Stimulated activated CD4-positive, alpha-beta T cell treated with anti-CD3 and anti-CD28 coated beads, Interleukin-1b, Interleukin-23, amount 100 ng/mL, for 1 hour (primary cell): ENCODE results near the gene WDTC1.

Experiments
- DNase-seq, 2 donors: peaks; one replicate each; pipeline ENCODE4 v3.0.0-alpha.2; 2020; ENCODE audit warnings: low read depth in 2 of 2

Gene WDTC1

DNA sequence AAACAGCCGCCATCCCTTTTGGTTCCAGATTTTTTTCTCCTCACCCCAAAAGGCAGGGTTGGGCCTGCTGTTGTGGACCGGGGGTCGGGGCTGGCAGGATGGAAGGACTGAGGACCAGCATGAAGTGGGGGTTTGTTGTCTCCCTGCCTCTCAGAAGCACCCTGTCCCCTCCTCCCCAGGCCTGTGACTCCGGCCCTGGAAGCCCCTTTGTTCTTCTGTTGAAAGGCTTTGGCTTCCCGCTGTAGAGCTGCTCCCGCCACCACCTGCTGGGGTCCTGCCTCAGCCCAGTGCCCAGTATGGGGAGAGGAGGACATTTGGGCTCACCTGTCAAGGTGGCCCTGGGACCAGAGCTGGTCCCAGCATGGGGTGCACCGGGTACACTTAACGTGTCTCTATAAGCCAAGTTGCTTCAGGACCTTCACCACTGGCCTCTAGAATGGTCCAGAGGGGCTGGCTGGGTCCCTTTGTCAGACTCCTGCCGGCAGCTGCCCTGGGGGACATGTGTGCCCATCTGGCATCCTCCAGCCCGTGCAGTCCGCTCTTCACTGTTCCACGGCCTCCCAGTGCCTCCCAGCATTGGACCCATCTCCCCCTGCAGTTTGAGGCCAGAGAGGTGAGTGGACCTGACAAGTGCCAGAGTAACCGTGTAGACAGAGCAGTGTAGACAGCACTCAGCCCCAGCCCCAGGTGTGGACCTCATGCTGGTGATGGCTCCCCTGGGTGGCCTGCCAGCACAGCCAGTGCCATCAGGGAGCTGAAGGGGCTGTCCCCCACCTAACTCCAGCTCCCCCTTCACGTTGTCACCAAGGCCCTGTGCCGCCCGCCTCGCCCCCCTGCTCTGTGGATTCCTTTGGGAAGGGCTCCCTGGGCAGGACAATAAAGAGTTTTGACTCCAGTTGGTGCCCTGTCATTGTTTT lies 101.3 kb downstream of the WDTC1 start:
- DNase-seq, result no peak

DNA sequence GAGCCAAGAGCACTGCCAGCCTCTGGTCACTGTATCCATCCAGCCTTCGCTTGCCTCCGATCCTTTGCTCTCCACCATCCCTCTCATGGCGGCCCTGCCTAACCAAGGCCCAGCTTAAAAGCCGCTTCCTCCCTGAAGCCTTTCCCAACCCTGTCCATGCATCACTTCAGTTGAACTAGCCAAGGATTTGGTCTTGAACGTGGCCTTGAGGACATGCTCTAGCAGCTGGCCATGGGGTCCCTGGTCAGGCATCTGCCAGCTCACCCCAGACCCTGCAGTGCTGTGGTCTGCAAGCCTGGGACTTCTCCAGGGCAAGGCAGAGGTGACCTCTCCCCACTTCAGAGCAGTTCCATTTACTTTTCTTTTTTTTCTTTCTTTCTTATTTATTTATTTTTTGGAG lies 102.3 kb downstream of the WDTC1 start:
- no peak for DNase-seq

DNA sequence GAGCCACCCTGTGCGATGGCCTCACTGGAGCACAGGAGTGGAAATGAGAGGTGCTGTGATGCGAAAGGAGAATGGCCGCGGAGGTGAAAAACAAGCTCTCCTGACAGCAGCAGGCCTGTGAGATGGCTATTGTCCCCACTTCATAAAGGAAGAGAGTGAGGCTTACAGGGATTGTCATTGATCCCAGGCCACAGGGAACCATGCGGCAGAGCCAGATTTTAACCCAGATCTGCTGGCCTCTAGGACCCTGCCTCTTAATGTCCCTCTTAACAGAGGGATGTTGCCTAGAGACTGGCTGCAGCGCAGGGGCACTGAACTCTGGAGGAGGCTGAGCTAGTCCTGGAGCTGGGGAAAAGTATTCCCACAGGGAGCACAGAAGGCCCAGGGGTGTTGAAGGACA lies 104.3 kb downstream of the WDTC1 start:
- DNase-seq, result no peak

DNA sequence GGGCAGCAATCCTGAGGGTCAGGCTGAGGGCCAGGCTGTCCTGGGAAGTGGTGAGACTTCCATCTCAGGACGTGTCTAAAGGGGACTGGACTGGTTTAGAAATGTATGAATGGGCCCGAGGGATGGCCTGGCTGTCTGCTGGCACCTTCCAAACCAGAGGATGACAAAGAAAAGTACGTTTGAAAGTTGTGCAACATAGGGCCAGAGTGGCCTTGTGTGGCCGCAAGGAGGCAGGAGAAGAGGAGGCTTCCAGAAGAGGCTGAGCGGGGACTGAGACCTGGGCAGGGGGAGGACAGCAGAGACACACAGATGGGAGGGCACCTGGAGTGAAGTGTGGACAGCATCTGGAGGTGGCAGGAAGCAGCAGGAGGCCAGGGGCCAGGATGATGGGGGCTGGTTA lies 104.8 kb downstream of the WDTC1 start:
- no peak for DNase-seq

DNA sequence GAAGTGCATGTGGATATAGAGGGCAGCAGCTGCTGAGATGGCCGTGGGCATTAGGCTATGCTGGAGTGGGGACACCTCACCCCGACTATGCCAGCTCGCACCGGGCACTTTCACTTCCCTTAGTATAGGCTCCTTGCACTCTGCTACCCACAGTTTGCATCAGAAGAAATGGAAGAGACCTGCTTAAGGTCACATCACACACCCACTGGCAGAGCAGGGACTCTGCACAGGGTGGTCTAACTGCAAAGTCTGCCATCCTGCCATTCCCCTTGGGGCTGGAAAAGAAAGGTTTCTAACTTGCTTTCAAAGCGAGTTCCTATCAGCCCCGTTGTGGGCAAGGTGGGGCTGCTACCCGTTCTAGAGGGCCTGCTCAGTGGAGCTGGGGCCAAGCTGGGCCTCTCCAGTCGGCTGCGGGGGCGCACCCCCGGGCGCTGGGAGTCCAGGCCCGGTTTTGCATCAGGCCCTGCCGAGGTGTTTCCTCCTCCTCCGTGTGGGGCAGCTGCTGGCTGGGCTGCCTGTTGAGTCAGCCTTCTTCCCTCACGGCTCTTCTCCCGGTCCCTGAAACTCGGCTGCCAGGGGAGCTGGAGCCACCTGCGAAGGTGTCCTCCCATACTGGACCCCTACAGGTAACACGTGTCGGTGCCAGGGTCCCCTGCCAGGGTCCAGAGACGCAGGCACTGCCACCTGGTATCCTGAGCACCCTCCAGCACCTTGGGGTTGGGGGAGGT lies 107.3 kb downstream of the WDTC1 start, which contains the start of gene SYTL1:
SYTL1 (plus strand) TSS at position 498 of the 728 bp plus-strand sequence. CDS start 3,313 bp downstream, outside the sequence.
- DNase-seq, result no peak

DNA sequence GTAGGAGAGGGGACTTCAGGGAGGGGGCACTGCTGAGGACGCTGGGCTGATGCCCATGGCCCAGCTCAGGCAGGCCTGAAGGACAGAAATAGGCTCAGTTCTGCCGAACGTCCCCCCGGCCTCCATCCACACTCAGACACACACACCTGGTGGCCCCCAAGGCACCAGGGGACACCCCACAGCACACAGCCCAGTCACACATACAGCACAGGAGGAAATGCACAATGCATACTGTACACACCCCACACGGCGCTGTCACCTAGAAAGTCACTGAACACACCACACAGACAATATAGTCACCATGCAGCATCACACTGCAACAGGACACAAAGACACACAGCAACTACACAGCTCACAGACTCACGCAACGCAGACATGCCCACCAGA lies 108.0 kb downstream of the WDTC1 start:
- no peak for DNase-seq

DNA sequence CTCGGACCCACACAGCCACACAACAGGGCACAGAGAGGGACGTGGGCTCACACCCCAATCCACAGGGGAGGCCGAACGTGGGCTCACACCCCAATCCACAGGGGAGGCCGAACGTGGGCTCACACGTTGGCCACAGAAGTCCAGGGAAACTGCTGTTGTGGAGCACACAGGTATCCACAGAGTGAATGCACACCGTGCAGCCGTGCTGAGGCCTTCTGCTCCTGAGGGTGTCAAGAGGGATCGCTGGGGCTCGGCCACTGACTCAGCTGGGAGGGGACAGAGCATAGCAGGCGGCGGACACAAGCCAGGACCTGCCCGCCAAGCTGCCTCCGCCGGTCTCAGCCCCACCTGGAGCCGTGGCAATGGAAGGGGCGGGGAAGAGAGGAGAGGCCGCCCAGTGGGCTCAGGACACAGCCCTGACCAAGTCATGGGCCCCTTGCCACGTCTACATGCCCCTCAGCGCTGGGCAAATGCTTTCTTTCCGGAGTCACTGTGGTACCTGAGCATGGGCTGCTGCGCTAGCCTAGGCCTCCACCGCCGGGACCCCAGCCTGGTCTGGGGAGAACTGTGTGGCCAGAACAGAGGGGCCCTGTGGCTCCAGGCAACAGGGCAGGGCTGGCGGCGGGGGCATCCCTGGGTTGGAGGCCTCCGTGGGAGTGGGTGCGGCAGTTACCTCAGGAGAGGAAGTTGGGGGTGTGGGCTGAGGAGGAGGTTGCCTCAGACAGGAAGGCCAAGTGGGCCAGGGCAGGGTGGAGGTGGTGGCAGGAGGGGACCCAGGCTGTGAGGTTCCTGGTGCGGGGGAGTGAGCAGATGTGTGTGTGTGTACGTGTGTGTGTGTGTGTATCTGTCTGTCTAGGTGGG lies 108.6 kb downstream of the WDTC1 start:
- DNase-seq, result peak in 1 of 2 donors; percentile 57

DNA sequence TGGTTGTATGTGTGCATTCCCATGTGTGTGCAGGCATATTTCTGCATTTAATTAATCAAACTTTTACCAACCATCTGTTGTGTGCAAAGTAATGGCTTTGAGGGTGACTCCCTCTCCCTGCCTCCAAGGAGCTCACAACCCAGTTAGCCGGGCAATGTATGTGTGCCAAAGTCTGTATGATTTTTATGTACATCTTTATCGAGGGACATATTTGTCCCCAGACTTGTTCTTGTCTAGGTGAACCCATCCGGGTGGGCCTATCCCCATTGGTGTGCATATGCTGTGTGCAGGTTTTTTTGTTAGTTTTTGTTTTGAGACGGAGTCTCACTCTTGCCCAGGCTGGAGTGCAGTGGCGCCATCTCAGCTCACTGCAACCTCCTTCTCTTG lies 109.2 kb downstream of the WDTC1 start:
- no peak for DNase-seq

DNA sequence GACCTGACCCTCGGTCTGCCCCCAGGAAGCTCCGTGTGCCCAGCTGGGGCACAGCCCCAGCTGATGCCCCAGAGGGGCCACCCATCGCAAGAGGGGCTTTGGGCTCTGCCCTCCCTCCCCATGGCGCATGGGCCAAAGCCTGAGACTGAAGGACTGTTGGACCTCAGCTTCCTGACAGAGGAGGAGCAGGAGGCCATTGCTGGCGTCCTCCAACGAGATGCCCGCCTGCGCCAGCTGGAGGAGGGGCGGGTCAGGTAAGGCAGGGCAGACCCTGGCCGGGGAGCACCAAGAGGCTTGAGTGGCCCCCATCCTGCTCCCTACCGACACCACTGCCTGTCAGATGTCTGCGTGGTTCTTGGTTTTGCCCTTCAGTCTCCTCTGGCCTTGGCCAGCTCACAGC lies 110.8 kb downstream of the WDTC1 start:
- DNase-seq, result no peak

DNA sequence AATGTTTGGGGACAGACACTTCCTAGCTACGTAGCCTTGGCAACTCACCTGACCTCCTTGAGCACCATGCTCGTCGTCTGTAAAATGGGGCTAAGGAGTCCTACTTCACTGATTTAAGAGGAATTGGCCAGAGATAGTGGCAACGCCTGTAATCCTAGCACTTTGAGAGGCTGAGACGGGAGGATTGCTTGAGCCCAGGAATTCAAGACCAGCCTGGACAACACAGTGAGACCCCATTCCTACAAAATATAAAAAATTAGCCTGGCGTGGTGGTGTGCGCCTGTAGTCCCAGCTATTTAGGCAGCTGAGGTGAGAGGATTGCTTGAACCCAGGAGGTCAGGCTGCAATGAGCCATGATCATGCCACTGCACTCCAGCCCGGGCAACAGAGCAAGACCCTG lies 111.9 kb downstream of the WDTC1 start:
- DNase-seq, result no peak

DNA sequence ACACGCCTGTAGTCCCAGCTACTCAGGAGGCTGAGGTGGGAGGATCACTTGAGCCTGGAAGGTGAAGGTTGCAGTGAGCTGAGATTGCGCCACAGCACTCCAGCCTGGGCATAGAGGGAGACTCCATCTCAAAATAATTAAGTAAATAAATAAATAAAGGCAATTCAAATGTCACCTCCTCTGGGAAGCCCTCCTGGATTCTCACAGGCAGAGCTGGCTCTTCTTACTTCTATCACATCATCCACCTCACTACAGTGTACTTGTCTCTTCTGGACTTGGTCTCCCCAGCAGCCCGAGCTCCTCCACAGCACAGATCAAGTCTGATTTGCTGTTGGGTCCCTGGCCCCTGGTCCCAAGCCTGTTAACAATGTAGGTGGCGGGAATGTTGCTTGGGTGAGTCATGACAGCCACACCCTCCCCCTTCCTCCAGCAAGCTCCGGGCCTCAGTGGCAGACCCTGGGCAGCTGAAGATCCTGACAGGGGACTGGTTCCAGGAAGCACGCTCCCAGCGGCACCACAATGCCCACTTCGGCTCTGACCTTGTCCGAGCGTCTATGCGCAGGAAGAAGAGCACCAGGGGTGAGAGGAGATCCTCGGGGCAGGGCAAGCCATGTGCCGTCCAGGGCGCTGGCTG lies 112.7 kb downstream of the WDTC1 start:
- DNase-seq, result no peak

DNA sequence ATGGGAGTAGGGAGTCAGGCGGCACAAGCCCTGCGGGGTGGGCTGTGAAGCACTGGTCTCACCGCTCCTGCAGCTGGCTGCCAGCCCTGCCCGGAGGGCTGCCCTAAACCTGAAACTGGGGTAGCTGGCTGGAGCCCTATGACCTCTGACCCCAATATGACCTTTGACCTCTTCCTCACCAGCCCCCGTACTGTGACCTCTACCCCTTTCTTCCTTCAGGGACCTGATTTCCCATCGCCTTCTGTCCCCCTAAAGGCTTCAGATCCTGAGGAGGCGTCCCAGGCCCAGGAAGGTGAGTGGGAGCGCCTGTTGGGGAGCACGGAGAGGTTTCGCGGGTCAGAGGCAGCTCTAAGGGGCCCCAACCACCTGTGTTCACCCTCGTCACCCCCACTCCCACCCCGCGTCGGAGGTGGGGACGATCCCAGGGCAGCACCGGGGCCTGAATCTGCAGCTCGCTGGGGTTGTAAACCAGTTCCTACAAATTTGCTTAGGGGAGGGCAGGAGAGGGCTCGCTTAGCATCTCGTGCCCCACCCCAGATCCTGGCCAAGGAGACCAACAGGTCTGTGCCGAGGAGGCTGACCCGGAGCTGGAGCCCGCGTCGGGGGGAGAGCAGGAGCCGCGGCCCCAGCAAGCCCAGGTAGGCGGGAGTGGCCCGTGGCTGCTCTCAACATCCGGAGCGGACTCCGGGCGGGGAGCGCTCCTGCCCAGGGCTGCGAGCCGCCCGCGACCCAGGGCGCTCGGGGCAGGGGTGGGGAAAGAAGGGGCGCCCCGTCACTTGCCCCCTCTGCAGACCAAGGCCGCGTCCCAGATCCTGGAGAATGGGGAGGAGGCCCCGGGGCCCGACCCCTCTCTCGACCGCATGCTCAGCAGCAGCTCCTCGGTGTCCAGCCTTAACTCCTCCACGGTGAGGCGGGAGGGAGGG lies 114.7 kb downstream of the WDTC1 start:
- no peak for DNase-seq

DNA sequence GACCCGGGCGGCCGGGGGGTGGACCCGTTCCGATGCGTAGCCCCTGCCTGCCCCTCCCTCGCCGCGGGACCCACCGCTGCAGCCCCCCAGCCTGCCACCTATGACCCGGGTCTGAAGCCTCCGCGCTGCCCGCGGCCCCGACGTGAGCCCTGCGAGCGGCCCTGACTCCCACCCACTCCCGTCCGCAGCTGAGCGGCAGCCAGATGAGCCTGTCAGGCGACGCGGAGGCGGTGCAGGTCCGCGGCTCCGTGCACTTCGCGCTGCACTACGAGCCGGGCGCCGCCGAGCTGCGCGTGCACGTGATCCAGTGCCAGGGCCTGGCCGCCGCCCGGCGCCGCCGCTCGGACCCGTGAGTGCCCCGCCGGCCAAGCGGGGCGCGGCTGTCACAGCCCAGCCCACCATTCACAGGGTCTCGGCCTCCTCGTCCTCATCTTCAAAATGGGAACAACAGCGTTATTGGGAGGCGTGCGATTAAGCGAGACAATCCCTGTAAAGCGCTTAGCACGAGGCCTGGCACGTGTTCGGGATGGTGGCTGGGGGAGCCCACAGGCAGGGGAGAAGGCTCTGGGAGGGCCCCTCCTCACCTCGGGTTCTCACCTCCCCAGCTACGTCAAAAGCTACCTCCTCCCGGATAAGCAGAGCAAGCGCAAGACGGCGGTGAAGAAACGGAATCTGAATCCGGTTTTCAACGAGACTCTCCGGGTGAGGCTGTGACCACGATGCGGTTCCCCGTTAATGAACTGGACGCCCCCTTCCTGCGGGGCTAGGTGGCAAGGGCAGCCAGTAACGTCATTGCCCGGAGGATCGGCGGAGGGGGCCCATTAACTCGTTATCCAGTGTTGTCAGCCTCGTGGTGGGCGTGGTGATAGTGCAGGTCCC lies 115.6 kb downstream of the WDTC1 start:
- no peak for DNase-seq

DNA sequence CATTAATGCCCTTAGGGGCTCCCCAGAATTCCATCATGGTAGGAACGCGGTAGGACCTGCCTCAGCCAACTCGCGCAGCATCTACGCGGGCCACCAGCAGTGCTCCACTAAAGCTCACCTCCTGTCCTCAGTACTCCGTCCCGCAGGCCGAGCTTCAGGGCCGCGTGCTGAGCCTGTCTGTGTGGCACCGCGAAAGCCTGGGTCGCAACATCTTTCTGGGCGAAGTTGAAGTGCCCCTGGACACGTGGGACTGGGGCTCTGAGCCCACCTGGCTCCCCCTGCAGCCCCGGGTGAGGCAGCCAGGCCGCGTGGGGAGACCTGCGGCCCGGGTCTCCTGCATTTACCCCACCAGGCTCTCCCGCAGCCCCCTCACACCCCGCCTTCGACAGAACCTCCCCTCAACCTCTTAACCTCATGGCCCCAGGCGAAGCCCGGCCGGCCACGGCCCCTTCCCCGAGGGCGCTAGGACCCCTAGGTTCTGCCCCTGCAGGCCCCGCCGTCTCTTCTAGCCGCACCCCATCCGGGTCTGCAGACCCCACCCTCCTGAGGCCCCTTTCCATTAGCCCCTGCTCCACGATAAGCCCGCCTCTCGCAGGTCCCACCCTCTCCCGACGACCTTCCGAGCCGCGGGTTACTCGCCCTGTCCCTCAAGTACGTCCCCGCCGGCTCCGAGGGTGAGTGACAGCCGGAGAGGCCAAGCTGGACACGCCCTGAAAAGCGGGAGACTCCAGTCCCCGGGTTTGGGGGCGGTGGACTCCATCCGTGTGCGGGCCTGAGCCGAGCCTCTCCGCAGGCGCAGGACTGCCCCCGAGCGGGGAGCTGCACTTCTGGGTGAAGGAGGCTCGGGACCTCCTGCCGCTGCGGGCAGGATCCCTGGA lies 116.5 kb downstream of the WDTC1 start:
- no peak for DNase-seq

DNA sequence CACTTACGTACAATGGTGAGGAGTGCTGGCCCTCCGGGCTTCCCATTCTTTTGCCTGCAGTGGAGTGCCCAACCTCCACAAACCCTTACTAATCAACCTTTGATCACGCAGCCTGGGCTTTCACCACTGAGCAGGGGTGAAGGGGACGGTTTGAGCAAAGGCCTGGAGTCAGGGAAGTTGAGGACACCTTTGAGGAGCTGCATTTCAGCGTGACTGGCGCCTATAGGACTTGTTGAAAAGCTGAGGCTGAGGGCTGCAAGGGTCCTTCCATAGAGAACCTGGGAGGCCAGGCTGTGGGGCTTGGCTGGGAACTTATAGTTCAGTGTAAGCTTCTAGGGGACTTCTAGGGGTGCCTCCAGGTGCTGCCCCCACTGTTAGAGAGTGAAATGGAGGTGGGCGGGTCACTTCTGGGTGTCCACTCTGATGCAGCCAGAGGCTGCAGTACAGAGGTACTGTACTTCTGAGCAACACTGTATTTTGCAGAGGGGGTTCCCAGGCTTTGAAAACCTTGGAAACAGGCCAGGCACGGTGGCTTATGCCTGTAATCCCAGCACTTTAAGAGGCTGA lies 117.2 kb downstream of the WDTC1 start:
- DNase-seq, result no peak

DNA sequence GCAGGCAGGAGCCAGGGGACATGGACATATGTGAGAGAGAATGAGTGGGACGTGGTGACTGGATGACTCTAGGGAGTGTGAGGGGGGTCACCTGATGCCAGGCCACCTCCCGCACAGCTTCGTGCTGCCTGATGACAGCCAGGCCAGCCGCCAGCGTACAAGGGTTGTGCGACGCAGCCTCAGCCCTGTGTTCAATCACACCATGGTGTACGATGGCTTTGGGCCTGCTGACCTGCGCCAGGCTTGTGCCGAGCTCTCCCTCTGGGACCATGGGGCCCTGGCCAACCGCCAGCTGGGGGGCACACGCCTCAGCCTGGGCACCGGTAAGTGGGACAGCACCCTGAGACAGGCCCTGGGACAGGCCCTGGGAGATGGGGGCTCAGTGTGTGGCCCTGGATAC lies 118.7 kb downstream of the WDTC1 start:
- no peak for DNase-seq

DNA sequence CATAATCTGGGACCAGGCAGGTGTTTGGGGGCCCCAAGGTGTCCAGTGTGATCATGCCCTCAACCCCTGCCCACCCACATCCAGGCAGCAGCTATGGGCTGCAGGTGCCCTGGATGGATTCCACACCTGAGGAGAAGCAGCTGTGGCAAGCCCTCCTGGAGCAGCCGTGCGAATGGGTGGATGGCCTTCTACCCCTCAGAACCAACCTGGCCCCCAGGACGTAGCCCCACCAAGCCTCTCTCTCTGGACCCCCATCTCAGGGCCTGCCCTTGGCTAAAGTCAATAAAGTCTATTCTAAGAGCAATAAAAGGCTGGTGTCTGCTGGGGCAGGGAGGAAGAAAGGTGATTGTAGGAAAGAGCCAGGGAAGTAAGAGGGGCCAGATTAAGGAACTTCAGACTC lies 119.2 kb downstream of the WDTC1 start:
- no peak for DNase-seq

DNA sequence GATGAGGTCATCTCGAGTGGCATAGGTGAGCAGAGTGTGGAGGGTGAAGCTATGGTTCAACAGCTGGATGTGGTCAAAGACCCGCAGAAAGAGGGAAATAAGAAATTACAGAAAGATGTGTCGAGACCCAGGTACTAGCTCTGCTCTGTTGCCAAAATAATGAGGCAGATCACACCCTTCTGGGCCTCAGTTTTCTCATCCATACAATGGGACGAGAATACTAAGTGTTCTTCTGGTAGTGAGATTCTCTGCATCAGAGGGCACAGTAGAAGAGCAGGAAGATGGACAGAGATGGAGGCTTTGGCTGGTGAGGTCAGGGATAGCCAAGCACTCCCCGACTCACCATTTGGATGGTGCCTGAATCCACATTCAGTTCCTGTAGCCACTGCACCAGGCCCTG lies 121.3 kb downstream of the WDTC1 start:
- DNase-seq, result no peak
